MCF 10A (cell line): ENCODE results near the gene BRMS1L. TPM values are rescaled to one million over a fixed set of nuclear protein-coding genes. Genes with fewer than 3 reads are reported as not detected.

Source experiments
- BruUV-seq: library from RNA; stranded (reverse); fragments of 400-500 nt; replicated peaks from 2 replicates; lab custom pipeline; 2021; lab: Mats Ljungman, UMichigan
- CTCF ChIA-PET: fragments of 300-600 bp; sonication (Branson Sonifier 250); formaldehyde crosslinking; extraction: SDS; loops from one replicate; lab custom pipeline; 2021; ENCODE audit warnings: antibody characterized with exemption, inconsistent platforms; lab: Yijun Ruan, JAX
- POLR2A ChIA-PET: fragments of 300-600, 350-650 bp; sonication (Branson Sonifier 250); formaldehyde crosslinking; extraction: SDS; loops from one replicate; lab custom pipeline; 2020; ENCODE audit warnings: antibody characterized with exemption, inconsistent platforms; lab: Yijun Ruan, JAX
- DNase-seq: peaks from one replicate; pipeline ENCODE4 v3.0.0-alpha.2; 2018; ENCODE audit not compliant: unreplicated experiment
- H3K27ac Mint-ChIP-seq: one replicate; pipeline ENCODE4 v1.8.0; 2022; ENCODE audit warnings: mild to moderate bottlenecking, low read depth, mixed read lengths; ENCODE audit not compliant: unreplicated experiment
- H3K27me3 Mint-ChIP-seq: one replicate; pipeline ENCODE4 v1.8.0; 2022; ENCODE audit warnings: mixed read lengths; ENCODE audit not compliant: insufficient read depth, unreplicated experiment
- H3K36me3 Mint-ChIP-seq: one replicate; pipeline ENCODE4 v1.8.0; 2022; ENCODE audit warnings: mild to moderate bottlenecking, moderate library complexity, mixed read lengths; ENCODE audit not compliant: insufficient read depth, unreplicated experiment
- H3K4me1 Mint-ChIP-seq: one replicate; pipeline ENCODE4 v1.8.0; 2022; ENCODE audit warnings: mixed read lengths; ENCODE audit not compliant: insufficient read depth, unreplicated experiment
- H3K4me3 Mint-ChIP-seq: one replicate; pipeline ENCODE4 v1.8.0; 2022; ENCODE audit warnings: mild to moderate bottlenecking, moderate library complexity, mixed read lengths; ENCODE audit not compliant: unreplicated experiment
- H3K9me3 Mint-ChIP-seq: one replicate; pipeline ENCODE4 v1.8.0; 2022; ENCODE audit warnings: mixed read lengths; ENCODE audit not compliant: unreplicated experiment
- CTCF ChIP-seq: fragments of 200-600 bp; IDR thresholded peaks from one replicate; pipeline ENCODE4 v1.8.0; 2022; ENCODE audit warnings: antibody characterized with exemption, mild to moderate bottlenecking; ENCODE audit not compliant: unreplicated experiment
- intact Hi-C: fragments of 100-400 bp; cut with micrococcal nuclease; formaldehyde crosslinking; loops from 2 replicates; pipeline ENCODE4 v1.14.1; 2022
- total RNA-seq: library from RNA; stranded (reverse); gene quantifications from 2 replicates; pipeline ENCODE4 v1.2.3, GENCODE V29; 2022

BRMS1L gene
- total RNA-seq, 1 experiment from 2014 or later: 10.8 TPM

GRCh38 chr14:35915775-35916174, 89.6 kb downstream of the BRMS1L start:
- Mint-ChIP-seq H3K36me3 (no peaks in the 10 kb centered on the region), H3K4me1 (no peaks in the 10 kb centered on the region), H3K27ac (no peak overlapping the region), H3K4me3 (no peak overlapping the region), H3K27me3 (no peaks in the 10 kb centered on the region), H3K9me3 (no peaks in the 10 kb centered on the region)
- intact Hi-C loops: no loop called here
- POLR2A ChIA-PET: interaction anchor here (0.7 kb wide), 1 partner anchor 10 kb away, joined by 4 read pairs; no protein-coding TSS in a partner anchor
- TF ChIP-seq CTCF: no peak
- CTCF ChIA-PET: no interaction called here
- no TSS peak for BruUV-seq
- no peak for DNase-seq

Other genes starting within 250 kb of the BRMS1L start
- 46.9 and 52.3 TPM in 2 replicates for gene RALGAPA1, start 17.0 kb upstream of the BRMS1L start, total RNA-seq